HG02981 (cell line): ENCODE results near the gene CACNA1S.

Experiments
- ATAC-seq: cut with Tn5 transposase; IDR thresholded peaks from one replicate; pipeline ENCODE4 v1.9.1; 2021; ENCODE audit warnings: mild to moderate bottlenecking, moderate library complexity; ENCODE audit not compliant: unreplicated experiment

CACNA1S gene

GRCh38 chr1:201039876-201040275 lies 72.3 kb downstream of the CACNA1S start:
- ATAC-seq: no peak

GRCh38 chr1:201039418-201039817 lies 72.8 kb downstream of the CACNA1S start:
- ATAC-seq: no peak

DNA sequence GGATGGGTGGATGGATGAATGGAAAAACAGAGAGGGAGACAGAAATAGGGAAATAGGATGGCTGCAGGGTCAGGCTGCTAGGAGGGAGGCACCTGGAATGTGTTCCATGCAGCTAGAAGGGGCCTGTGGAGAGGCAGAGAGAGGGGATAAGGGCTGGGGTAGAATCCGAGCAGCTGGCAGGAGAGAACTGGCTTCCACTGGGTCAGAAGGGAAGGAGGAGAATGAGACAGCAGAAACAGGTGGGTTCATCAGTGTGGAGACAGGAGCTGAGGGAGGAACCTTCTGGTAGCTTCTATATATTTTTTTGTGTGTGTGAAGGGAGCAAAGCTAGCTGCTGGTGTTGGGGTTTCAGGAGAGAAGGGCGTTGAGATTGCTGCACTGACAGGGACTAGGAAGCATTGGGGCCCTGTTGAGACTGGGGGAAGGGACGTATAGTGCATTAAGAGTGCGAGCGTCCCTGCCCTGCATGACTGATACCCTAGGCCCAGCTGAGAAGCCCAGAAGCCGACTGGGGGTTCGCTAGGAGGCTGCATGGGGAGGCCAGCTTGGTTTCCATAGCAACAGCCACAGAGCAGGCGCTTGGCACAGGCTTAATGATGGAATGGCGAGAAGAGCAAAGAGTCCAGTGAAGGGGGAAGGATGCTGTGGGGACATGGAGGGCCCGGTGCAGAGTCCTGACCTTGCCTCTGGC lies 73.9 kb downstream of the CACNA1S start:
- ATAC-seq: no peak

DNA sequence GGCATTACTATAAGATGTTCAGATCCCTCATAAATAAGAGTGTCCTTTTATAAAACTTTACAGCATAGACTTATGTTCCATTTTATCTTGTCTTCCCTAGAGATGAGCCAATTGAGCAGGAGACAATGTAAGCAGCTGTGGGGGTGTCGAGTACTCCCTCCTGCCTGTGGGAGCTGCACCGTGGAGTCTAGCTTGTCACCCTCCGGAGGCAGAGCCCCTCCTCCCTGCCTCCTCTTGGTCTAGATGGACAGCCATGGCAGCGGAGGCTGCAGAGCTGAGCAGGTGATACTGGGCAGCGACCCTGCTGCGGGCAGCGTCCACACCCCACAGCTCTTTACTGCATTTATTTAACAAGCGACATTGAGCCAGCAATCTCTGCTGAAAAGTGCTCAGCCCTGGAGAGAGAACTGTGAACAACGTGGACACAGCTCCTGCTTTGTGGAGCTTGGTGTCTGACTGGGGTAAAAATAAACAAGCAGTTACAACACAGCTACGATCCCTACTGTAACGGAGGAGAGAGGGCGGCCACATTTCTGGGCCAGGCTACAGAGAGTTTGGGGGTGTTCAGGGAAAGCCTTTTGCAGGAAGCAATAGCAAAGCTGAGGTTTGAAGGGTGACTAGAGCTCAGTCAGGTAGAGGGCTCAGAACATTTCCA lies 75.9 kb downstream of the CACNA1S start:
- ATAC-seq: no peak

GRCh38 chr1:201034671-201035070 lies 77.6 kb downstream of the CACNA1S start:
- no peak for ATAC-seq

DNA sequence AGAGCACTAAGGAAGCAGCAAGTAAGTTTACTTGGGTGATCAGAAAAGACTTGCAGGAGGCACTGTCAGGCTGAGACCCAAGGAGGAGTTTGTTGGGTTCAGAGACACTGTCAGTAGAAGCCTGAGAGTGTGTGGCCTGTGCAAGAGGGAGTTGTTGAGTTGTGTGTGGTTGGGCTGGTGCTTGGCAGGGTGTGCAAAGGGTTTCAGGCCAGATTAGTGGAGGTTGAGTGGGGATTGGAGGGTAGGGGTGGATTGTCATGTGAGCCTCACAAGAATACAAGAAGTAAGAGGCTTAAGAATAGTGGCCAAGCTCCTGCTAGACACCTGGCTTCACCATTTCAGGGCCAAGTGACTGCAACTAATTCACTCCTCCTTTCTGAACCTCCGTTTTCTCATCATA lies 79.8 kb downstream of the CACNA1S start:
- no peak for ATAC-seq

- ATAC-seq: no peak
These were observed 83.8 kb downstream of the CACNA1S start for GRCh38 chr1:201028461-201028889.

- ATAC-seq: no peak
These were observed 85.4 kb downstream of the CACNA1S start for GRCh38 chr1:201026836-201027235.

- ATAC-seq: no peak
These were observed 86.0 kb downstream of the CACNA1S start for GRCh38 chr1:201026234-201026633.

- ATAC-seq: peak; percentile 27
These were observed 86.6 kb downstream of the CACNA1S start for GRCh38 chr1:201025571-201026002.

DNA sequence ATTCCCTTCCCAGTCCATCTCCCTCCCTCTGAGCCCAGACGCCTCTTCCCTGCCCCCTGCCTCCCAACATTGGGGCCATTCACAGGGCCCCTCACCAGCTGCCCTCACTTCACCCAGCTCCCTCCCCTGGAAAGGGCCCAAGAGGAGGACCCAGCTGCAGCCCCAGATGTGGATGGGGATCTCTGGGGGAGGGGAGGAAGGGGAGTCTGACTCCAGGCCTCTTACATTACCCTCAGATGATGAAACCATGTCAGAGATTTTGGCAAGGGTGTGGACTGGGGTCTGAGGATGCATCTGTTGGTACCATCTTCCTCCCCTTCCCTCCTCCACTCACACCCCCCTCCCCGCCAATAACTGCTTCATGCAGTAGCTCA lies 87.6 kb downstream of the CACNA1S start:
- no peak for ATAC-seq

GRCh38 chr1:201023920-201024624 lies 88.2 kb downstream of the CACNA1S start:
- ATAC-seq: no peak

DNA sequence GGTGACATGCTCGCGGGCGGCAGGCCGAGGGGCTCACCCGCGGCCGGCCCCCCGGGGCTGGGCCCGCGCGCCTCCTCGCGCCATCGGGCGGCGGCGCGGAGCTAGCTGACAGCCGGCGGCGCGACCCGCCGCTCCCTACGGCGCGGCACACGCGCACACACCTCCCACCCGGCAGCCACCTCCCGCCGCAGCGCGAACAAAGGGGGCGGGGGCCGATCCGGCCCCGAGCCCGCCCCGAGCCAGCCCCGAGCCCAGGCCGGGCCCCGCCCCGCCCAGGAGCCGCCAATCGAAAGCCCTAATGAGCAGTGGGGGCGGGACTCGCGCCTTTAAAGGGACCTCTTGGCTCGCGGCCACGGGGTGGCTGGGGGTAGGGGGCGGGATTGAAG lies 88.7 kb downstream of the CACNA1S start, which contains the start of gene KIF21B:
TSS of gene KIF21B (minus strand) at position 198 of the 386 bp plus-strand sequence. CDS start 331 bp downstream, outside the sequence.
- peak; percentile 57 for ATAC-seq

- no peak for ATAC-seq
These were observed 89.3 kb downstream of the CACNA1S start for GRCh38 chr1:201022820-201023516.

- ATAC-seq: no peak
These were observed 89.8 kb downstream of the CACNA1S start for GRCh38 chr1:201022493-201022819.

DNA sequence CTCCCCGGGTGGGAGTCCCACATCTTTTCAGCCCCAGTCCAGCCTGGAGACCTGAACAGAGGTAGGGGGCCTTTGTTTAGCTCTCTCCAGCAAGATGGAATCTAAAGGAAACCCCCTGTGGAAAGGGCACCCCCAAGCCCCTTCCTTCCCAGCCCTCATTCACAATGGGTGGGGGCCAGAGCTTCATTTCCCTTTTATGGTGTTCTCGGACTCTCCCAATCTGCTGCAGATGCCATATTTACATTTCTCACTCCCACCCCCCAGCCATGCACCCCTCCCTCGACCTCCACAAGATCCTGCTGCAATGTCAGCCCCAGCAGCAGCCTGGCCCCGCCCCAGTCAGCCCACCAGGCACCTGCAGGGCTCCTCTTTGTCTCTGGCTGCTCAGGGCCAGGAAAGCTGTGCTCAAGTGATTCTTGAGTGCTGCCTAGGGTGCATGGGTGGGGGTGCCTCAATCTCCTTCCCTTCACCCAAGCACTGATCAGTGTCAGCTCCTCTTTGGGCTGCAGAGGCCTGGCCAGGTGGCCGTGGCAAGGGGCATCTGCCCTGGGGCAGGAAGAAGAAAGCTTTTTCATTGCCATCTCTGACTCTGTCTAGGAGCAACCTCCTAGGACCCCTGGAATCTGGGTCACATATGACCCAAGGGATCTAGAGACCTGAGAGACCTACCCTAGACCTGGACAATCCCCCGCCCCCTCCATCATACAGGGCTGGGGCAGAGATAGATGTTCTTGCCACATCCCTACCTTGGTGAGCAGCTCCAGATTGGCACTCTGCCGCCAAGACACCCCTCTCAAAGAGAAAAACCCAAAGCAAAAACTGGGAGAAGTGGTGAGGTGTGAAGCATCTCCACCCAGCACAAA lies 90.4 kb downstream of the CACNA1S start:
- ATAC-seq: no peak

DNA sequence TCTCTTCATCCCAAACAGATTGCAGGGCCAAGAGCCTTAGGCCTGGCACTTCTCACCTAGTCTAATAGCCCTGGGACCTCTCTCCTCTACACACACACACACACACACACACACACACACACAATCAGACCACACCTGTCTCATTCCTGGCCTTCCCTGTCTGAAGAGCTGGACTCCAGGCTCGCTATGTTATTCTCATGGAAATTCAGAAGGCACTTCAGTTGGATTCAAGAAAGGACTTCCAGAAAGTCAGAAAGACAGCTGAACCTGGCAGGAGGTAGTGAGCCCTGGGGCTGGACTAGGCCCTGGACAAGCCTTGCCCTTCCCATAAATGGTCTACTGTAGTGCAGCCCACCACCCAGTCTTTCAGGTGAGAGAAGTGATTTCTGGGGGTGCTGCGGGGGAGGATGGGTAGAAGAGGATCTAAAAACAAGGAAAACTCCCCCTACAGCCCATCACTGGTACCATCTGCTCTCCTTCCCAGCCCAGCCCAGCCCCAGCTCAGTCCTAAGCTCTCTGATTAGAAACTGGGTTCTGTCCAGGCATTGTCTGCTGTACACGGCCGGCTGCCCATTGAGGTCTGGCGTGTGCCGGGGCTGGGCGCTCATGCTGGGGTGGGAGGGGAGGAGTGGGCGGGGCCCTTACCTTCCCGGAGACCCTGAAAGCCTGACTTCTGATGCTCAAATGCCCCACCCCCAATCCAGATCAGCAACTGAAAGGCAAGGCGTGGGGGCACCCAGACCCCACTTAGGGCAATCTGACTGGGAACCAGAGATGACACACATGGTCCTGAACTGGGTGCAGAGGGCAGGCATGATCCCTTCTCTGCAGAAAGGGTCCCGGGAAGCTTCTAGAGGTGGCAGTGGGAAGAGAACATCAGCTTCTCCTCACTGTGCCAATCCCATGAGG lies 91.3 kb downstream of the CACNA1S start:
- no peak for ATAC-seq

DNA sequence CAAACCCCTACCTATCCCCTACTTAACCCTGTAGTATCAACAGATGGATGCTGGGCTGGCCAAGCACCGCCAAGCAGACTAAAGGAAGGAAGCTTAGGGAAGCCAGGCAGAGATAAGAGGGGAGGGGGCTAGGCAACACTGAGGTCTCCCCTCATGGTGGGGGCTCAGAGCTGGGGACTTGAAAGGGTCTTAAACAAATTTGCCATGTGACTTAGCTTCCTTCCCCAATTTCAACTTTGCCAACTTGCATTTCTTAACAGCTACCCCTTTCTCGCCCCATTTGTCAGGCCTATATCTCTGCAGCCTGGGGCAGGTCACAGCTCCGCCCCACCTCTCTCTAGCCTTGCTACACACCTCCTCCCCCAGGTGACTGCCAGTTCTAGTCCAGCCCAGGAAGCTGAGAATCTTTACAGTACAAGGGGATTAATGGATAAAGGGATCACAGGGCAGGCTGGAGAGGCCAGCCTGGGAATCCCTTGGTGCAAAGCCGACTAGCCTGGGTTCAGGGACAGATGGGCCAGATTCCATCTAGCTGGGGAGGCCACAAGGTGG lies 92.1 kb downstream of the CACNA1S start:
- no peak for ATAC-seq

GRCh38 chr1:201019321-201019977 lies 92.8 kb downstream of the CACNA1S start:
- peak; percentile 70 for ATAC-seq
